GM12891 (cell line): ENCODE data around the gene CLIC5.

Source experiments
- POLR2A ChIP-seq: IDR thresholded peaks from 2 replicates; pipeline ENCODE4 v1.6.1; 2011; ENCODE audit warnings: low read depth, low read length, control low read depth
- POLR2AphosphoS5 ChIP-seq: IDR thresholded peaks from 2 replicates; pipeline ENCODE4 v1.6.1; 2011; ENCODE audit warnings: low read depth, low read length, control low read depth
- TAF1 ChIP-seq: IDR thresholded peaks from 2 replicates; pipeline ENCODE4 v1.6.1; 2011; ENCODE audit warnings: low read depth, low read length, control low read depth

DNA sequence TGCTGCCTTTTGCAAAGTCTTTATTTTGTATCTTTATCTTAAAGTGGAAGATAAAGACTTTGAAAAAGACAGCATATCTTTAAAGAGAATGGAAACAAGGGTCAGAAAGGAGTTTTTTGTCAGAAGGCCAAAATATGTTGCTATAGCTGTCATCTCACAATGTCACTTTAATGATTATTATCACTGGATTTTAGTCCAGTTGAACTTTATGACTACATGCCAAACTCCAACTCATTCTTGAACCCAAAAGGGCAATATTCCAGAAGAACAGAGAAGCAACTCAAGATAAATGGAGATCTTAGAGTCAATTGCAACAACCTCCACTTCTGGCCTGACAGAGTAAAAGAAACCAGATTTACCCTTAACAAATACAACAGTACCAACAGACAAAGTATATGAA, 47.3 kb upstream of the CLIC5 start:
- no peak for TF ChIP-seq POLR2A
- no peak for TF ChIP-seq POLR2AphosphoS5
- no peak for TF ChIP-seq TAF1
